Loucy (cell line): ENCODE measurements around the gene BBX.

ENCODE experiments used
- EZH2phosphoT487 ChIP-seq: fragments of 200-600 bp; IDR thresholded peaks from 2 replicates; pipeline ENCODE4 v1.6.1; 2018; ENCODE audit warnings: antibody characterized with exemption, mild to moderate bottlenecking, moderate library complexity, borderline replicate concordance
- TF ChIP-seq, protein P1 (sequence below): fragments of 200-600 bp; sonication (generic); conservative IDR thresholded peaks from 2 replicates; pipeline ENCODE4 v1.5.1; 2014; ENCODE audit warnings: mild to moderate bottlenecking, antibody characterized with exemption, low read length

DNA sequence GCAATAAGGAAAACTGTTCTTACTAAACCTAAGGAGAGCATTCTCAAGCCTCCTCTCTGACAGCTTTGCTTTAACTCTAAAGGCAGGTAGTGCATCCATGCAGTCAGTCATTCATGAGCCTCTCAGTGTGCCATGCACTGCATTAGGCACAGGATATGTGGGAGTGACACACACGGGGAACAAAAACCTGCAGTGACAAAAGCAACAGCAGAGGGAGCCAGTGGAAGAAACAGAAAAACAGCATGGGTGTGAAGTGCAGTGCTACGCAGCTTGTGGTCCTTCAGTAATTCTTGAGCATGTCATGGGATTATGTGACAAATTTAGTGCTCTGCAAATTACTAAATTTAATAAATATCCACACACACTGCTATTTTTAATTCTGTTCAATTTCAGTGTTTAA lies 230.7 kb downstream of the BBX start:
- TF ChIP-seq, protein P1, sequence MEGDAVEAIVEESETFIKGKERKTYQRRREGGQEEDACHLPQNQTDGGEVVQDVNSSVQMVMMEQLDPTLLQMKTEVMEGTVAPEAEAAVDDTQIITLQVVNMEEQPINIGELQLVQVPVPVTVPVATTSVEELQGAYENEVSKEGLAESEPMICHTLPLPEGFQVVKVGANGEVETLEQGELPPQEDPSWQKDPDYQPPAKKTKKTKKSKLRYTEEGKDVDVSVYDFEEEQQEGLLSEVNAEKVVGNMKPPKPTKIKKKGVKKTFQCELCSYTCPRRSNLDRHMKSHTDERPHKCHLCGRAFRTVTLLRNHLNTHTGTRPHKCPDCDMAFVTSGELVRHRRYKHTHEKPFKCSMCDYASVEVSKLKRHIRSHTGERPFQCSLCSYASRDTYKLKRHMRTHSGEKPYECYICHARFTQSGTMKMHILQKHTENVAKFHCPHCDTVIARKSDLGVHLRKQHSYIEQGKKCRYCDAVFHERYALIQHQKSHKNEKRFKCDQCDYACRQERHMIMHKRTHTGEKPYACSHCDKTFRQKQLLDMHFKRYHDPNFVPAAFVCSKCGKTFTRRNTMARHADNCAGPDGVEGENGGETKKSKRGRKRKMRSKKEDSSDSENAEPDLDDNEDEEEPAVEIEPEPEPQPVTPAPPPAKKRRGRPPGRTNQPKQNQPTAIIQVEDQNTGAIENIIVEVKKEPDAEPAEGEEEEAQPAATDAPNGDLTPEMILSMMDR, result peak; percentile 73
- TF ChIP-seq EZH2phosphoT487, result no peak
